ENCODE results near the gene GET4.

DNA sequence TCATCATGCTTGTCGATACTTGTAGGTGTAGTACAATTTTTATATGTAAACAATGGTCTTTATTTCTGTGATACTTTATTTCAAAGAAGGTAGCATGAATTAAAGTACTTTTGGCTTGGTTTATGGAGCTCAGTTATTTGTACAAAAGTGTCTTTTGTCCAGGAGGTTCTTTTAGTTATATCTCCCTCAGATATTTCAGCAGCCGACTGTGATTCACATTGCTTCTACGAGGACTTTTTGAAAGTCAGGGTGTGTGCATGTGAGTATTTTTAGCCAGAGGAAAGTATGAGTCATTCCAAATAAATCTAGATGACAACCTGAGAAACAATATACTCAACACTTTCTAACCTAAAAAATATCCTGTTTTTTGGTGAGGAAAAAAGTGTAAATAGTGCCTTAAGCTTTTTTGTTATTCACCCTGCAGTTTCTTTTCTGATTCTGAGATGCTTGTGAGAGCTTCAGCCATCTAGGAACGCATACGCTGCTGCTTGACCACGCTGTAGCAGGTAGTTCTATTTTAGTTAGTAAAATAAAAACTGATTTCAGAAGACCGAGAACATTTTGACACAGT is 44.7 kb upstream of the GET4 start:
- TF ChIP-seq, protein P1, sequence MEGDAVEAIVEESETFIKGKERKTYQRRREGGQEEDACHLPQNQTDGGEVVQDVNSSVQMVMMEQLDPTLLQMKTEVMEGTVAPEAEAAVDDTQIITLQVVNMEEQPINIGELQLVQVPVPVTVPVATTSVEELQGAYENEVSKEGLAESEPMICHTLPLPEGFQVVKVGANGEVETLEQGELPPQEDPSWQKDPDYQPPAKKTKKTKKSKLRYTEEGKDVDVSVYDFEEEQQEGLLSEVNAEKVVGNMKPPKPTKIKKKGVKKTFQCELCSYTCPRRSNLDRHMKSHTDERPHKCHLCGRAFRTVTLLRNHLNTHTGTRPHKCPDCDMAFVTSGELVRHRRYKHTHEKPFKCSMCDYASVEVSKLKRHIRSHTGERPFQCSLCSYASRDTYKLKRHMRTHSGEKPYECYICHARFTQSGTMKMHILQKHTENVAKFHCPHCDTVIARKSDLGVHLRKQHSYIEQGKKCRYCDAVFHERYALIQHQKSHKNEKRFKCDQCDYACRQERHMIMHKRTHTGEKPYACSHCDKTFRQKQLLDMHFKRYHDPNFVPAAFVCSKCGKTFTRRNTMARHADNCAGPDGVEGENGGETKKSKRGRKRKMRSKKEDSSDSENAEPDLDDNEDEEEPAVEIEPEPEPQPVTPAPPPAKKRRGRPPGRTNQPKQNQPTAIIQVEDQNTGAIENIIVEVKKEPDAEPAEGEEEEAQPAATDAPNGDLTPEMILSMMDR (optimal IDR thresholded peaks at IDR 0.05 in 1 of 3, IDR thresholded peaks at IDR 0.05 in 1 of 3, conservative IDR thresholded peaks at IDR 0.05 in 1 of 3; ENCODE audit: extremely low read depth in 1 of 3, insufficient read depth in 2 of 3, low read length in 3 of 3), result no peak
- no peak for TF ChIP-seq EZH2 (IDR thresholded peaks at IDR 0.05; ENCODE audit: low read length)
